ENCODE measurements around the gene PODNL1. TPM values are rescaled to one million over a fixed set of nuclear protein-coding genes. Genes with fewer than 3 reads are reported as not detected.
"Not testable (repeated sequence)": the region's sequence is repeated elsewhere in the genome, so short reads cannot be mapped to it uniquely, and the experiment has no call there.

PODNL1 gene
- total and polyA plus RNA-seq, 2 of the 8 experiments (the other 6 are each of a cell fraction or from before 2014, with no cell fraction given): 1.0 to 1.5 TPM

- H3K4me2 ChIP-seq (ENCODE audit: insufficient read depth in 1 of 2, low read depth in 2 of 2, low read length in 2 of 2); H2BK5ac ChIP-seq (ENCODE audit: low read depth, low read length); H3K23ac ChIP-seq (ENCODE audit: insufficient read length); H4K20me1 ChIP-seq (replicated peaks in 1 of 2; ENCODE audit: control insufficient read depth in 1 of 2, insufficient read depth in 2 of 2, low read length in 2 of 2); H2AFZ ChIP-seq (ENCODE audit: low read length); H2AK5ac ChIP-seq (ENCODE audit: low read depth, low read length); H4K8ac ChIP-seq (ENCODE audit: extremely low read depth, insufficient read depth, low read length); H3K79me2 ChIP-seq (ENCODE audit: control insufficient read depth in 1 of 2, insufficient read depth in 2 of 2, low read length in 2 of 2); H3K79me1 ChIP-seq (ENCODE audit: low read depth, low read length); FAIRE-seq; H2BK15ac ChIP-seq (ENCODE audit: low read length); H3K9ac ChIP-seq (replicated peaks in 1 of 4; ENCODE audit: extremely low read depth in 1 of 4, low read depth in 3 of 4, low read length in 3 of 4); H3K4me1 ChIP-seq (replicated peaks in 1 of 4; ENCODE audit: control insufficient read depth in 3 of 4, insufficient read depth in 4 of 4, low read length in 3 of 4); DNase-seq (ENCODE audit: low read depth in 1 of 2, low spot score in 2 of 2); H3K18ac ChIP-seq (ENCODE audit: extremely low read depth, low read length); H2BK20ac ChIP-seq (ENCODE audit: low read length); H3K4ac ChIP-seq (replicated peaks; ENCODE audit: insufficient read length, low read depth, low read length); H2BK12ac ChIP-seq (ENCODE audit: low read depth, low read length); H3K56ac ChIP-seq (replicated peaks; ENCODE audit: insufficient read length, low read depth, low read length); H3K27me3 ChIP-seq (replicated peaks in 1 of 4; ENCODE audit: control insufficient read depth in 3 of 4, extremely low read depth in 1 of 4, insufficient read depth in 3 of 4, low read length in 3 of 4); H3K14ac ChIP-seq (ENCODE audit: insufficient read length); H3K27ac ChIP-seq (ENCODE audit: low read depth, low read length); H3K23me2 ChIP-seq (ENCODE audit: low read depth, low read length); H4K5ac ChIP-seq (ENCODE audit: insufficient read length, low read depth, low read length); H3K4me3 ChIP-seq (ENCODE audit: extremely low read depth in 1 of 4, insufficient read depth in 2 of 4, low read depth in 3 of 4, low read length in 4 of 4); H4K91ac ChIP-seq (replicated peaks; ENCODE audit: insufficient read length, low read length); H2BK120ac ChIP-seq (replicated peaks; ENCODE audit: low read depth, low read length): not testable (repeated sequence)
- Histone ChIP-seq H3K9me3 (ENCODE audit: insufficient read depth in 2 of 2, low read depth in 1 of 2, low read length in 1 of 2) (peaks cover 9 to 10% of the 10 kb centered on the region in 2 experiments), H3K36me3 (ENCODE audit: control insufficient read depth in 2 of 4, insufficient read depth in 4 of 4, low read length in 3 of 4) (peaks cover 9 to 50% (median 40%) of the 10 kb centered on the region in 4 experiments)
- CTCF ChIA-PET (ENCODE audit: partially characterized antibody): interaction anchor here (0.7 to 1.5 kb wide), 4 partner anchors 17 to 150 kb away, joined by 3 to 4 read pairs (median 3); partner anchors contain the start of genes BRME1 and MISP3
- WGBS, 2 experiments (ENCODE audit: extremely low coverage in 1 of 2, insufficient coverage in 1 of 2, insufficient read length in 1 of 2, insufficient replicate concordance in 2 of 2, low coverage in 1 of 2, low lambda C conversion rate in 2 of 2, missing lambda C conversion rate in 1 of 2): 94% methylated on average over 6 of the region's 6 CpGs; no CpG with 5 or more reads in 1 of the 2 experiments
- POLR2A ChIA-PET (ENCODE audit: partially characterized antibody): interaction anchor here (0.8 to 3.7 kb wide), 7 partner anchors 11 to 86 kb away, joined by 3 to 21 read pairs (median 6); partner anchors contain the start of genes DCAF15 and PODNL1
Measured at GRCh38 chr19:13922118-13922517, 16.1 kb downstream of the PODNL1 start.

Data from H1 (cell line).